Body of pancreas (tissue), 4 donors: ENCODE results near the gene NUBP1. TPM values are rescaled to one million over a fixed set of nuclear protein-coding genes. Genes with fewer than 3 reads are reported as not detected.
"Not testable (repeated sequence)": the region's sequence is repeated elsewhere in the genome, so short reads cannot be mapped to it uniquely, and the experiment has no call there.

ENCODE experiments used
- ATAC-seq: fragments of 150-250 bp; one replicate; pipeline ENCODE4 v1.9.1; 2016
- DNase-seq, 4 donors: peaks; one replicate each; pipeline ENCODE4 v3.0.0-alpha.2; 2019
- H3K27ac ChIP-seq, 4 donors: fragments of 200-600 bp; sonication (generic); 1 replicate in 3 of 4; 2 replicates in 1 of 4; pipeline versions ENCODE4 v1.5.1 to v1.6.1; 2016 to 2019; ENCODE audit warnings: mild to moderate bottlenecking in 1 of 4, mixed read lengths in 1 of 4, moderate library complexity in 1 of 4
- H3K27me3 ChIP-seq, 2 donors: fragments of 200-600 bp; sonication (generic); one replicate each; pipeline ENCODE4 v1.6.0; 2016; ENCODE audit warnings: mild to moderate bottlenecking in 1 of 2
- H3K36me3 ChIP-seq, 2 donors: fragments of 200-600 bp; sonication (generic); replicated peaks in 1 of 2; 2 replicates each; pipeline ENCODE4 v1.5.1; 2016; ENCODE audit warnings: low read depth in 2 of 2; ENCODE audit not compliant: insufficient read depth in 1 of 2
- H3K4me1 ChIP-seq: fragments of 200-600 bp; sonication (generic); one replicate; pipeline ENCODE4 v1.6.0; 2016
- H3K4me3 ChIP-seq, 2 donors: fragments of 200-600 bp; sonication (generic); 1 replicate in 1 of 2; 2 replicates in 1 of 2; pipeline ENCODE4 v1.5.1; 2016 to 2019
- H3K9me3 ChIP-seq, 3 donors: fragments of 200-600 bp; sonication (generic); 1 replicate in 2 of 3; 2 replicates in 1 of 3; pipeline ENCODE4 v1.5.1; 2016
- CTCF ChIP-seq, 7 experiments: fragments of 450-650 bp in 4 of 7; fragments of 200-600 bp in 3 of 7; sonication (generic) in 3 of 7; IDR thresholded peaks; one replicate each; pipeline ENCODE4 v1.5.1; 2016 to 2019; ENCODE audit warnings: antibody characterized with exemption in 7 of 7
- POLR2A ChIP-seq, 3 donors: fragments of 450-650 bp; IDR thresholded peaks; one replicate each; pipeline ENCODE4 v1.6.1; 2016; ENCODE audit warnings: antibody characterized with exemption in 3 of 3, mild to moderate bottlenecking in 2 of 3
- whole genome bisulfite sequencing, 2 donors: methylation state at CpG; one replicate each; pipeline ENCODE4 v1.1.5; 2017; 5-methylcytosine and 5-hydroxymethylcytosine counted together
- intact Hi-C: fragments of 100-400 bp; cut with DNase I; formaldehyde crosslinking; loops from one replicate; pipeline ENCODE4 v1.15.1; 2023
- total RNA-seq, 2 donors: library from RNA; depleted of rRNA; stranded (reverse); fragments of >200 nt; gene quantifications; one replicate each; pipeline ENCODE4 v1.1.0, GENCODE V29; 2016

The NUBP1 gene
- total RNA-seq, 2 donors from 2014 or later, result 13.8 to 31.9 TPM

- no peak for TF ChIP-seq POLR2A (IDR thresholded peaks at IDR 0.05)
- TF ChIP-seq CTCF (IDR thresholded peaks at IDR 0.05), result peak; percentile 51 to 98 (median 96)
- DNase-seq (peak; percentile 71 to 78 (median 76)), ATAC-seq (peak; percentile 87)
- WGBS, 2 donors, result 23% methylated on average over 12 of the region's 12 CpGs
- no peaks in the 10 kb centered on the region for H3K36me3 ChIP-seq
- no peaks in the 10 kb centered on the region for H3K27me3 ChIP-seq
- H3K4me1 ChIP-seq, result peaks cover 33% of the 10 kb centered on the region
- intact Hi-C loops, result no loop called here
- peak overlapping the region in 3 of 4 donors; percentile 59 to 73 (median 59) for H3K27ac ChIP-seq
- no peaks in the 10 kb centered on the region for H3K9me3 ChIP-seq
- no peak overlapping the region for H3K4me3 ChIP-seq
These were observed 6.5 kb upstream of the NUBP1 start for GRCh38 chr16:10737068-10737625.

GRCh38 chr16:10738231-10739077 is 5.2 kb upstream of the NUBP1 start:
- Histone ChIP-seq H3K36me3 (no peaks in the 10 kb centered on the region), H3K4me3 (no peak overlapping the region), H3K9me3 (no peaks in the 10 kb centered on the region), H3K27me3 (no peaks in the 10 kb centered on the region), H3K27ac (peak overlapping the region in 3 of 4 donors; percentile 23 to 73 (median 56)), H3K4me1 (peaks cover 44% of the 10 kb centered on the region)
- TF ChIP-seq POLR2A (IDR thresholded peaks at IDR 0.05) (no peak), CTCF (IDR thresholded peaks at IDR 0.05) (no peak)
- 61% methylated on average over 12 of the region's 12 CpGs for WGBS, 2 donors
- intact Hi-C loops, result no loop called here
- ATAC-seq (peak; percentile 31), DNase-seq (peak; percentile 29 to 72 (median 52))

GRCh38 chr16:10740000-10740844 is 3.4 kb upstream of the NUBP1 start:
- Histone ChIP-seq H3K4me3 (no peak overlapping the region), H3K4me1 (peaks cover 55% of the 10 kb centered on the region), H3K27ac (peak overlapping the region; percentile 26 to 60 (median 44)), H3K9me3 (no peaks in the 10 kb centered on the region), H3K27me3 (no peaks in the 10 kb centered on the region), H3K36me3 (no peaks in the 10 kb centered on the region)
- WGBS, 2 donors, result 58 to 63% methylated on average over 9 to 10 of the region's 10 CpGs
- peak in 3 of 4 donors; percentile 45 to 67 (median 67) for DNase-seq
- intact Hi-C loops, result no loop called here
- TF ChIP-seq POLR2A (IDR thresholded peaks at IDR 0.05), result no peak
- TF ChIP-seq CTCF (IDR thresholded peaks at IDR 0.05), result no peak
- ATAC-seq, result no peak

GRCh38 chr16:10740845-10741208 is 2.8 kb upstream of the NUBP1 start:
- H3K27me3 ChIP-seq, result no peaks in the 10 kb centered on the region
- H3K36me3 ChIP-seq, result no peaks in the 10 kb centered on the region
- intact Hi-C loops, result no loop called here
- DNase-seq, result no peak
- H3K9me3 ChIP-seq, result no peaks in the 10 kb centered on the region
- 62 to 82% methylated on average over 2 of the region's 2 CpGs for WGBS, 2 donors
- no peak overlapping the region for H3K4me3 ChIP-seq
- ATAC-seq, result no peak
- peaks cover 61% of the 10 kb centered on the region for H3K4me1 ChIP-seq
- peak overlapping the region; percentile 26 to 60 (median 44) for H3K27ac ChIP-seq
- TF ChIP-seq POLR2A (IDR thresholded peaks at IDR 0.05), result no peak
- TF ChIP-seq CTCF (IDR thresholded peaks at IDR 0.05), result no peak

- H3K4me3 ChIP-seq, H3K27me3 ChIP-seq, H3K9me3 ChIP-seq, H3K36me3 ChIP-seq, intact Hi-C loops, ATAC-seq, DNase-seq: not testable (repeated sequence)
- Histone ChIP-seq H3K4me1 (peaks cover 65% of the 10 kb centered on the region), H3K27ac (peak overlapping the region in 1 of 4 donors; percentile 27)
- 92 to 97% methylated on average over 10 of the region's 10 CpGs for WGBS, 2 donors
These were observed 2.4 kb upstream of the NUBP1 start for GRCh38 chr16:10741249-10741648.
